ENCODE measurements around the gene PPFIBP1.

- TF ChIP-seq CTCF (optimal IDR thresholded peaks at IDR 0.05 in 1 of 3, IDR thresholded peaks at IDR 0.05 in 1 of 3, conservative IDR thresholded peaks at IDR 0.05 in 1 of 3; ENCODE audit: extremely low read depth in 1 of 3, insufficient read depth in 2 of 3, low read length in 3 of 3): no peak
- no peak for TF ChIP-seq EZH2 (IDR thresholded peaks at IDR 0.05; ENCODE audit: low read length)
Observed at GRCh38 chr12:27560126-27560525, 36.1 kb downstream of the PPFIBP1 start.
